HG02763 (cell line): ENCODE data around the gene GTPBP10.

Experiments used
- ATAC-seq: cut with Tn5 transposase; IDR thresholded peaks from one replicate; pipeline ENCODE4 v1.9.1; 2021; ENCODE audit warnings: mild to moderate bottlenecking, moderate library complexity; ENCODE audit not compliant: unreplicated experiment

Gene GTPBP10

DNA sequence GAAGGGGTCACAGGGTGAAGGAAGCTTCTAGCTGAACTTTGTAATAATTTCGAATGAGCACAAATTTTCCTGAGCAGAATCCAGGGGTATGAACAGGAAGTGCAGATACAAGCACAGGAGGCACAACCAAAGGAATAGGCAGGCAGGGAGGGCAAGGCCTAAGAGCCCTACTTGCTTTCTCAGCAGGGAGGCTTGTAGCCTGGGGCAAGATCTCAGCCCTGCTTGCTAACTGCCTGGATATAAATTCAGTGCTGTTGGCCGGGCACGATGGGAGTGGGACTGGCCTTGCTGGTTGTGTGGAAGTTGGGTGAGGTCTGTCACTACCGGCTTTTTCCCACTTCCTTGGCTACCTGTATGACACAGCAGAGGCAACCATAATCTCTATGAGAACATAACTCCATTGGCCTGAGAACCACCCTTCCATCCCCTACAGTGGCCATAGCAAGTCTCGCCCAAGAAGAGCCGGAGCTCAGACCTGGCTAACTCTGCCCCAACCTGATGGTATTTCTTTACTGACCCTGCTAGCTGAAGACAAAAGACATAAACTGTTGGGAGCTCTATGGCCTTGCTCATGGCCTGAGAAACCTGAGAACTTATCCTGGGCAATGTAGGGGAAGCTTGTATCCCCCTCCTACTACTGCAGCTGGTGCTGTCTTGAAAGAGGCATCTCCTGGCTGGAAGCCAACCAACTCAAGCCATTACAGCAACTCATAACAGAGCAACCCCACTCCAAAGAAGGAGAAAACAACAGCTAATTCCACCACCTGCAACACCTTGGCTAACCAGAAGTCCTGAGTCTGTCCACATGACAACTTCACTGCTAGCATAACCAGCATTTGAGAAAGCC lies 84.3 kb downstream of the GTPBP10 start:
- no peak for ATAC-seq

DNA sequence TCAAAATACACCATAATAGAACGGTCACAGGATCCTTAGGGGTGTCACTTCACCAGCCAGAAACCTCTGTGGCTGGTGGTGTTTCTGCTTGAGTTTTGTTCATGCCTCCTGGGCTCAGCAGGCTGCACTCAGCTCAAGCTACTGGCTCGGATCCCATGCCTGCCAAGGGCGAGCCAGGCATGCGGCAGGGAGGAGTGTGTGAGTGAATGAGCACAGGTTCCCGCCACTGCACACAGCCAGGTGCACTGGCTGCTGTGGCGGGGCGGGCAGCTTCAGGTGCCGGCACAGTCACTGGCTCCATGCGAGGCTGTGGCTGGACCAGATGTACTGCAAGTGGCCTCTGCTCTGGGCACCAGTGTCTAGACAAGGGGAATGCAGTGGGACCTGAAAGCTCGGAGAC lies 86.2 kb downstream of the GTPBP10 start:
- ATAC-seq, result no peak

DNA sequence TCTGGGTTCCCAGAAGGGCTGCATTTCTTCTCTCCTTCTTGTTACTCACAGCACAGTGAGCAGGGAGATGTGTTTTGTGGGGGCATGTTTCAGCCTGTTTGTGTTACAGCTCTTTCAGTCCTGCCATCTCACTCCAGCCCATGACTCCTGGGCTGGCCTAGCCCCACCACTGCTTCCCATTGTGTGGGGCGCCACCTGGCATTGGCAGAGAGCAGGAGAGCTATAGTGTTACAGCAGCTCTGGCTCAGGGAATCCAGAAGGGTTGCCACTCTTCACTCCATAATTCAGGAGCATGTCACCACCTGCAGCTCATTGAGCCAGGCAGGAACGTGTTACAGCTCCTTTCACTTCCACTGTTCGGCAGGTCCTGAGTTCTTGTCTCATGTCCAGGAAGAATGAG lies 86.7 kb downstream of the GTPBP10 start:
- no peak for ATAC-seq
